ENCODE results near the gene TCF12. TPM values are rescaled to one million over a fixed set of nuclear protein-coding genes. Genes with fewer than 3 reads are reported as not detected.

The TCF12 gene
- total RNA-seq, 1 donor from 2014 or later, result 138 TPM

DNA sequence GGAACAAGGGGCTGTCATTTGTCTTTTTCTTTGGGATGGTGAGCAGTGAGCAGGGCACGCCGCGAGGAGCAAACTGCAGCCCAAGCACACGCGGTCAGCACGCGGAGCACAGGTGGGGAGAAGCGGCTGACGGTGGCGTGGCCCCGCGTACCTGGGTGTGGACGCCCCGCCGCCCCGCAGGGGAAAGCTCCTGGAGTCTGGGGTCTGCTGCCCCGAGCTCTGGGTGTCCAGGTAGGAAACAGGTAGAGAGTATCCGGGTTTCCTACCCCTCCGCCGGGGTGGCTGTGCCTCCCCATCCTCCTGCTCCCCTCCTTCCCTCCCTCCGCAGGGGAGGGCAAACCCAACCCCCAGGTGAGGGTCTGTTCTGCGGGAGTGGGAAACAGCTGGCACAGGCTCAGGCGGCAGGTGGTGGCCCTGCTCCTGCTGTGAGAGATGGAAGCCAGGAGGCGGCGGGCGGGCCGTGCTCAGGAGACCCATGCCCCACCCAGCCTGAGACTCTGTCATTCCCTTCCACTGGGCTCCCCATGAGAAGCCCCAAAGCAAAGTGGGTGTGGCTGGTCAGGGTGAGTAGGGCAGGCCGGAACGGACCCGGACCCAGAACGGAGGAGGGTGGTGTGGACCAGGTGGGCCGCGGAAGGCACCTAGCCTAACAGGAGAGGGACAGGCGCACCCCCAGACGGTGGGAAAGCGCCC lies 400.9 kb downstream of the TCF12 start:
- Histone ChIP-seq H3K9me3 (no peaks in the 10 kb centered on the region), H3K36me3 (no peaks in the 10 kb centered on the region), H3K4me1 (peaks cover 8% of the 10 kb centered on the region), H3K27me3 (no peaks in the 10 kb centered on the region), H3K4me3 (no peak overlapping the region), H3K27ac (no peak overlapping the region)
- no peak for DNase-seq (ENCODE audit: extremely low spot score in 2 of 2)
- no peak for TF ChIP-seq POLR2A (IDR thresholded peaks at IDR 0.05)
- no peak for TF ChIP-seq POLR2AphosphoS5 (IDR thresholded peaks at IDR 0.05; ENCODE audit: insufficient read depth in 1 of 2, low read depth in 1 of 2)
- TF ChIP-seq, protein P1, sequence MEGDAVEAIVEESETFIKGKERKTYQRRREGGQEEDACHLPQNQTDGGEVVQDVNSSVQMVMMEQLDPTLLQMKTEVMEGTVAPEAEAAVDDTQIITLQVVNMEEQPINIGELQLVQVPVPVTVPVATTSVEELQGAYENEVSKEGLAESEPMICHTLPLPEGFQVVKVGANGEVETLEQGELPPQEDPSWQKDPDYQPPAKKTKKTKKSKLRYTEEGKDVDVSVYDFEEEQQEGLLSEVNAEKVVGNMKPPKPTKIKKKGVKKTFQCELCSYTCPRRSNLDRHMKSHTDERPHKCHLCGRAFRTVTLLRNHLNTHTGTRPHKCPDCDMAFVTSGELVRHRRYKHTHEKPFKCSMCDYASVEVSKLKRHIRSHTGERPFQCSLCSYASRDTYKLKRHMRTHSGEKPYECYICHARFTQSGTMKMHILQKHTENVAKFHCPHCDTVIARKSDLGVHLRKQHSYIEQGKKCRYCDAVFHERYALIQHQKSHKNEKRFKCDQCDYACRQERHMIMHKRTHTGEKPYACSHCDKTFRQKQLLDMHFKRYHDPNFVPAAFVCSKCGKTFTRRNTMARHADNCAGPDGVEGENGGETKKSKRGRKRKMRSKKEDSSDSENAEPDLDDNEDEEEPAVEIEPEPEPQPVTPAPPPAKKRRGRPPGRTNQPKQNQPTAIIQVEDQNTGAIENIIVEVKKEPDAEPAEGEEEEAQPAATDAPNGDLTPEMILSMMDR (IDR thresholded peaks at IDR 0.05), result no peak
- intact Hi-C loops (cut with DNase I), result no loop called here

DNA sequence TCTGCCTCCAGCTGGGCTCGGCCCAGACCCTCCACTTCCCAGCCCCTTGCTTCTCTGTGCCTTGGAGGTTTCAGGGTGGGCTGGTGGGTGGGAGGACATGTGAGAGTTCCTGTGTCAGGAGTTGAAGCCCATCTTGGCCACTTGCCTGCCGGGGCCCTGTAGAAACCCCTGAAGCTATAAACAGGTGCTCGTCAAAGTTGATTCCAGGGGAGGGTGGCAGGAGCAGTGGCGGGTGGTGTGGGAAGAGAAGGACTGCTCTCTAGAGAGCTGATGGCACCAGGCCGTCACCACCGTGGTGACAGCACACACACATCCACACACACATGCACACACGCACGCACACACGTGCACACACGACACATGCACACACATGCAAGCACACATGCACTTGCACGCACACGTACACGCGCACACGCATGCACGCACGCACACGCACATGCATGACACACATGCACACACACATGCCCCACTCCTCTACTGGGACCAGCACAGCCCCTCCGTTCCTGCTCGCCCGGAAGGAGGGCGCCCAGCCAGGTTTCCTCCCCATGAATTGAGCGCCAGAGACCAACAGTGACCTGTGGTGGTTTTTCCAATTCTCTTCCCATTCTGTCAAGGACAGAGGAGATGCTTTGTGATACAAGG lies 401.6 kb downstream of the TCF12 start:
- Histone ChIP-seq H3K36me3 (no peaks in the 10 kb centered on the region), H3K27ac (no peak overlapping the region), H3K9me3 (no peaks in the 10 kb centered on the region), H3K27me3 (no peaks in the 10 kb centered on the region), H3K4me1 (peaks cover 8% of the 10 kb centered on the region), H3K4me3 (no peak overlapping the region)
- no peak for DNase-seq (ENCODE audit: extremely low spot score in 2 of 2)
- intact Hi-C loops (cut with DNase I), result no loop called here
- TF ChIP-seq POLR2AphosphoS5 (IDR thresholded peaks at IDR 0.05; ENCODE audit: insufficient read depth in 1 of 2, low read depth in 1 of 2) (no peak), POLR2A (IDR thresholded peaks at IDR 0.05) (no peak)
- TF ChIP-seq, protein P1 (IDR thresholded peaks at IDR 0.05), result no peak

DNA sequence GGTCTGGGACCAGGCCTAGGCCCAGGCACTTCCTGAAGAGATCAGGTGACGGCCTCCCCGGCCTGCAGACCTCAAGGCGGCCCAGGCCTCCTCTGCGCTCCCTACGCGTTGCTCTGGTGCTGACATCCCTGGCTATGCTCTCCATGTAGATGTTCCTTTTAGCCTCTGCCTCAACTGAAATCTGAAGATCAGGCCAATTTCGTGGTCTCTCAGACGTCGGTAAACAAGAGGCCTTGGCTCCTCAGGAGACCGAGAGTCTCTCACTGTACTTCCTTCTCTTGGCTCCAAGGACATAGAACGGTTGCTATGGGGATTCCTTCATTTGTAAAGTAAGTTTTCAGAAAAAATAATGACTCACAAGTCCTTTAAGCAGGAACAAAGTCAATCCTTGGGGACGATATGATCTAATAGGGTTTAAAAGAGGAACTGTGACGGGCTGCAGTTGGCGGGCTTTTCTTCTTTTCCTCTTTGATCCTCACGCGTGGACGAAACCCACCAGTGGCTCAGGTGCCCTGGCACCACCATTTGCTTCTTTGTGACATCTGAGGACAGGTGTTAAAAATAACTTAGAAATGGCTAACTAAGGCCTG lies 402.3 kb downstream of the TCF12 start:
- Histone ChIP-seq H3K36me3 (no peaks in the 10 kb centered on the region), H3K27ac (no peak overlapping the region), H3K4me3 (no peak overlapping the region), H3K9me3 (no peaks in the 10 kb centered on the region), H3K4me1 (peaks cover 8% of the 10 kb centered on the region), H3K27me3 (no peaks in the 10 kb centered on the region)
- no peak for DNase-seq (ENCODE audit: extremely low spot score in 2 of 2)
- TF ChIP-seq, protein P1 (IDR thresholded peaks at IDR 0.05), result no peak
- TF ChIP-seq POLR2A (IDR thresholded peaks at IDR 0.05), result no peak
- TF ChIP-seq POLR2AphosphoS5 (IDR thresholded peaks at IDR 0.05; ENCODE audit: insufficient read depth in 1 of 2, low read depth in 1 of 2), result no peak
- intact Hi-C loops (cut with DNase I), result no loop called here

GRCh38 chr15:57321485-57321884 lies 403.0 kb downstream of the TCF12 start:
- no peaks in the 10 kb centered on the region for H3K9me3 ChIP-seq
- no peaks in the 10 kb centered on the region for H3K36me3 ChIP-seq
- DNase-seq (ENCODE audit: extremely low spot score in 2 of 2), result no peak
- no peak overlapping the region for H3K4me3 ChIP-seq
- peaks cover 8% of the 10 kb centered on the region for H3K4me1 ChIP-seq
- H3K27me3 ChIP-seq, result no peaks in the 10 kb centered on the region
- intact Hi-C loops (cut with DNase I), result no loop called here
- no peak overlapping the region for H3K27ac ChIP-seq
- no peak for TF ChIP-seq POLR2A (IDR thresholded peaks at IDR 0.05)
- TF ChIP-seq POLR2AphosphoS5 (IDR thresholded peaks at IDR 0.05; ENCODE audit: insufficient read depth in 1 of 2, low read depth in 1 of 2), result no peak
- TF ChIP-seq, protein P1 (IDR thresholded peaks at IDR 0.05), result no peak
